HepG2 (cell line): ENCODE measurements around the gene SUCLG2. TPM values are rescaled to one million over a fixed set of nuclear protein-coding genes. Genes with fewer than 3 reads are reported as not detected.

ENCODE experiments used
- AHR ChIP-seq: IDR thresholded peaks from 2 replicates; pipeline ENCODE4 v1.6.1; 2018; ENCODE audit warnings: missing genetic modification reagents, missing compliant biosample characterization
- DNMT3B ChIP-seq: conservative IDR thresholded peaks from 2 replicates; pipeline ENCODE4 v1.6.1; 2016; ENCODE audit warnings: missing biosample characterization, control low read depth
- EP300 ChIP-seq, 3 experiments: sonication (generic) in 1 of 3; formaldehyde crosslinking in 1 of 3; IDR thresholded peaks; 2 replicates each; pipeline versions ENCODE4 v1.5.1 to v1.6.1; 2011 to 2020; ENCODE audit warnings: low read depth in 2 of 3, low read length in 2 of 3, borderline replicate concordance in 1 of 3, improper control_type of control experiment in 1 of 3, mild to moderate bottlenecking in 1 of 3, missing genetic modification reagents in 1 of 3, moderate library complexity in 1 of 3
- GABPA ChIP-seq, 2 experiments: IDR thresholded peaks; 2 replicates each; pipeline ENCODE4 v1.6.1; 2011 to 2016; ENCODE audit warnings: low read depth in 2 of 2, low read length in 1 of 2, missing biosample characterization in 1 of 2, missing genetic modification characterization in 1 of 2
- KAT7 ChIP-seq: IDR thresholded peaks from 2 replicates; pipeline ENCODE4 v1.6.1; 2018; ENCODE audit warnings: borderline replicate concordance, missing compliant biosample characterization
- MXI1 ChIP-seq: IDR thresholded peaks from 3 replicates; pipeline ENCODE4 v1.6.1; 2012; ENCODE audit warnings: low read depth, low read length, inconsistent platforms, borderline replicate concordance
- RAD21 ChIP-seq: fragments of 450-650 bp; formaldehyde crosslinking; IDR thresholded peaks from 2 replicates; pipeline ENCODE4 v1.5.0; 2020; ENCODE audit warnings: mild to moderate bottlenecking
- RNF219 ChIP-seq: sonication (generic); formaldehyde crosslinking; IDR thresholded peaks from 2 replicates; pipeline ENCODE4 v1.5.0; 2020; ENCODE audit warnings: mild to moderate bottlenecking, missing genetic modification reagents
- SETDB1 ChIP-seq: sonication (generic); formaldehyde crosslinking; IDR thresholded peaks from 2 replicates; pipeline ENCODE4 v1.5.1; 2020; ENCODE audit warnings: missing genetic modification reagents, mild to moderate bottlenecking, borderline replicate concordance
- STAG1 ChIP-seq: sonication (generic); formaldehyde crosslinking; IDR thresholded peaks from 2 replicates; pipeline ENCODE4 v1.4.0; 2020; ENCODE audit warnings: missing genetic modification reagents
- TAF15 ChIP-seq: fragments of 200-400 bp; formaldehyde crosslinking; IDR thresholded peaks from one replicate; pipeline ENCODE4 v1.6.1; 2018; ENCODE audit warnings: mild to moderate bottlenecking, low read depth, low read length; ENCODE audit not compliant: poor library complexity, severe bottlenecking
- TARDBP ChIP-seq: sonication (generic); formaldehyde crosslinking; IDR thresholded peaks from 2 replicates; pipeline ENCODE4 v1.8.0; 2022; ENCODE audit warnings: mild to moderate bottlenecking, missing genetic modification reagents
- USF2 ChIP-seq, 2 experiments: sonication (generic) in 1 of 2; formaldehyde crosslinking in 1 of 2; IDR thresholded peaks; 2 replicates each; pipeline versions ENCODE4 v1.5.1 to v1.6.1; 2011 to 2020; ENCODE audit warnings: borderline replicate concordance in 1 of 2, low read depth in 1 of 2, low read length in 1 of 2, mild to moderate bottlenecking in 1 of 2, missing genetic modification reagents in 1 of 2, moderate library complexity in 1 of 2
- ZBTB49 ChIP-seq: sonication (generic); formaldehyde crosslinking; IDR thresholded peaks from 2 replicates; pipeline ENCODE4 v1.4.0; 2020; ENCODE audit warnings: missing genetic modification reagents, borderline replicate concordance
- ZFP1 ChIP-seq: IDR thresholded peaks from 2 replicates; pipeline ENCODE4 v1.6.1; 2016
- ZNF264 ChIP-seq: sonication (generic); formaldehyde crosslinking; IDR thresholded peaks from 2 replicates; pipeline ENCODE4 v1.4.0; 2020; ENCODE audit warnings: missing genetic modification reagents
- polyA plus RNA-seq, 8 experiments: library from polyadenylated mRNA; depleted of rRNA in 3 of 8; stranded (reverse) in 7 of 8; unstranded in 1 of 8; fragments of >200 nt; fragmentation: Illumina TruSeq in 4 of 8; extraction: Trizol in 4 of 8; gene quantifications; 2 replicates each; pipeline versions ENCODE4 v1.2.1 to v1.2.3, GENCODE V29; 2011 to 2016; ENCODE audit warnings: low read depth in 4 of 8, missing spikeins in 1 of 8, mixed read lengths in 1 of 8; ENCODE audit not compliant: insufficient read depth in 1 of 8
- total RNA-seq, 5 experiments: library from RNA; depleted of rRNA; stranded (reverse); fragments of >200 nt; fragmentation: Illumina TruSeq; extraction: Trizol; gene quantifications; 2 replicates each; pipeline ENCODE4 v1.2.3, GENCODE V29; 2016; ENCODE audit warnings: low read depth in 1 of 5
- TF ChIP-seq, protein P1 (sequence below): sonication (generic); formaldehyde crosslinking; IDR thresholded peaks from 2 replicates; pipeline ENCODE4 v1.5.0; 2020; ENCODE audit warnings: mild to moderate bottlenecking, low read depth, missing genetic modification reagents, borderline replicate concordance

Gene SUCLG2
- total and polyA plus RNA-seq, 2 of the 13 experiments (the other 11 are each of a cell fraction or from before 2014, with no cell fraction given) = 21.4 to 64.9 TPM

- no peak for TF ChIP-seq AHR (CRISPR knock-in tag)
- peak in 1 of 2 experiments; percentile 44; a peak in 1 of 4 replicates for TF ChIP-seq EP300 (IDR thresholded peaks at IDR 0.05; ENCODE audit: low read depth in 2 of 2, low read length in 2 of 2)
- no peak for TF ChIP-seq EP300 (CRISPR knock-in tag; IDR thresholded peaks at IDR 0.05; ENCODE audit: borderline replicate concordance)
- no peak for TF ChIP-seq GABPA (IDR thresholded peaks at IDR 0.05; ENCODE audit: low read depth, low read length)
- no peak for TF ChIP-seq GABPA (CRISPR knock-in tag; IDR thresholded peaks at IDR 0.05; ENCODE audit: low read depth)
- no peak for TF ChIP-seq RNF219
- no peak for TF ChIP-seq USF2 (IDR thresholded peaks at IDR 0.05; ENCODE audit: low read depth, low read length)
- no peak for TF ChIP-seq USF2 (CRISPR knock-in tag; IDR thresholded peaks at IDR 0.05; ENCODE audit: borderline replicate concordance)
- TF ChIP-seq ZBTB49 (CRISPR knock-in tag) = no peak
- TF ChIP-seq SETDB1 (CRISPR knock-in tag) = no peak
- TF ChIP-seq TAF15 = no peak
- TF ChIP-seq MXI1 = no peak
- TF ChIP-seq DNMT3B (CRISPR knock-in tag) = no peak
- no peak for TF ChIP-seq KAT7 (CRISPR knock-in tag)
- no peak for TF ChIP-seq ZNF264
- TF ChIP-seq RAD21 (CRISPR knock-in tag) = peak; percentile 89
- TF ChIP-seq ZFP1 = no peak
- peak; percentile 94 for TF ChIP-seq STAG1
- TF ChIP-seq, protein P1, sequence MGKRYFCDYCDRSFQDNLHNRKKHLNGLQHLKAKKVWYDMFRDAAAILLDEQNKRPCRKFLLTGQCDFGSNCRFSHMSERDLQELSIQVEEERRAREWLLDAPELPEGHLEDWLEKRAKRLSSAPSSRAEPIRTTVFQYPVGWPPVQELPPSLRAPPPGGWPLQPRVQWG (CRISPR knock-in tag) = no peak
- no peak for TF ChIP-seq TARDBP
Observed at GRCh38 chr3:67357610-67358458, 296.6 kb downstream of the SUCLG2 start (continued).
